ENCODE results near the gene LYRM4. TPM values are rescaled to one million over a fixed set of nuclear protein-coding genes. Genes with fewer than 3 reads are reported as not detected.

LYRM4 gene
- total and polyA plus RNA-seq, 4 donors = 17.9 to 28.7 (median 21.1) TPM

- Histone ChIP-seq H3K27me3 (ENCODE audit: control insufficient read depth in 1 of 2, insufficient read depth in 2 of 2, low read length in 1 of 2) (no peaks in the 10 kb centered on the region), H3K9me3 (ENCODE audit: control insufficient read depth, low read length) (no peaks in the 10 kb centered on the region), H3K27ac (ENCODE audit: low read depth in 1 of 2, low read length in 2 of 2) (no peak overlapping the region), H3K36me3 (ENCODE audit: control insufficient read depth in 1 of 2, insufficient read depth in 2 of 2, low read length in 1 of 2) (no peaks in the 10 kb centered on the region), H3K4me1 (ENCODE audit: control insufficient read depth in 1 of 2, insufficient read depth in 2 of 2, low read length in 2 of 2) (no peaks in the 10 kb centered on the region), H3K4me3 (ENCODE audit: low read length in 2 of 2) (no peak overlapping the region)
- intact Hi-C loops (cut with DNase I) = no loop called here
- no peak for DNase-seq
- no peak for ATAC-seq (ENCODE audit: low FRiP score)
- WGBS, 2 donors = 70 to 73% methylated on average over 10 of the region's 10 CpGs
Observed at GRCh38 chr6:5174756-5175549, 85.8 kb downstream of the LYRM4 start.

- H3K9me3 ChIP-seq (ENCODE audit: control insufficient read depth, low read length) = no peaks in the 10 kb centered on the region
- no peak overlapping the region for H3K27ac ChIP-seq (ENCODE audit: low read depth in 1 of 2, low read length in 2 of 2)
- no peak for DNase-seq
- no peak for ATAC-seq (ENCODE audit: low FRiP score)
- no peaks in the 10 kb centered on the region for H3K36me3 ChIP-seq (ENCODE audit: control insufficient read depth in 1 of 2, insufficient read depth in 2 of 2, low read length in 1 of 2)
- no peaks in the 10 kb centered on the region for H3K27me3 ChIP-seq (ENCODE audit: control insufficient read depth in 1 of 2, insufficient read depth in 2 of 2, low read length in 1 of 2)
- intact Hi-C loops (cut with DNase I) = no loop called here
- H3K4me3 ChIP-seq (ENCODE audit: low read length in 2 of 2) = no peak overlapping the region
- H3K4me1 ChIP-seq (ENCODE audit: control insufficient read depth in 1 of 2, insufficient read depth in 2 of 2, low read length in 2 of 2) = no peaks in the 10 kb centered on the region
- WGBS, 2 donors = 72 to 75% methylated on average over 6 of the region's 6 CpGs
Observed at GRCh38 chr6:5174244-5174643, 86.5 kb downstream of the LYRM4 start.

DNA sequence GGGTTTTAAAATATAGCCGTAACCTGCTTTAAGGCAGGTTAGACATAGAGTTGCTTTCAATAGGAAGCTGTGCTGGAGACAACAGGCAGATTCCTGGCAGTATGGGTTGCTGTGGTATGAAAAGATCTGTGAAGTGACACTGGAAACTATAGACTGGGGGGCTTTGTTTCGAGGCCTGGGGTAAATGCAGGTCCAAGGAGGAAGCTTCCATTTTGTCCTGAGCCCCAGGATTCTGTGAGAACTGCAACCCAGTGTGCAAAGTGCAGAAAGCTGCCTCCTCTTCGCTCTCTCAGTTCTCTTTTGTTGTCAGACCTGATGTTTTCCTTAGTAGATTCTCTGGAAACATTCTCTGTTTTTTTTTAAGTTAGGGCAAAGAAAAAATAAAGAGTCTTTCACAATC lies 86.9 kb downstream of the LYRM4 start:
- Histone ChIP-seq H3K4me1 (ENCODE audit: control insufficient read depth in 1 of 2, insufficient read depth in 2 of 2, low read length in 2 of 2) (no peaks in the 10 kb centered on the region), H3K27ac (ENCODE audit: low read depth in 1 of 2, low read length in 2 of 2) (no peak overlapping the region), H3K9me3 (ENCODE audit: control insufficient read depth, low read length) (no peaks in the 10 kb centered on the region), H3K4me3 (ENCODE audit: low read length in 2 of 2) (no peak overlapping the region), H3K27me3 (ENCODE audit: control insufficient read depth in 1 of 2, insufficient read depth in 2 of 2, low read length in 1 of 2) (no peaks in the 10 kb centered on the region), H3K36me3 (ENCODE audit: control insufficient read depth in 1 of 2, insufficient read depth in 2 of 2, low read length in 1 of 2) (no peaks in the 10 kb centered on the region)
- ATAC-seq (ENCODE audit: low FRiP score) (no peak), DNase-seq (no peak)
- 95 to 99% methylated on average over 3 of the region's 3 CpGs for WGBS, 2 donors
- intact Hi-C loops (cut with DNase I) = no loop called here

DNA sequence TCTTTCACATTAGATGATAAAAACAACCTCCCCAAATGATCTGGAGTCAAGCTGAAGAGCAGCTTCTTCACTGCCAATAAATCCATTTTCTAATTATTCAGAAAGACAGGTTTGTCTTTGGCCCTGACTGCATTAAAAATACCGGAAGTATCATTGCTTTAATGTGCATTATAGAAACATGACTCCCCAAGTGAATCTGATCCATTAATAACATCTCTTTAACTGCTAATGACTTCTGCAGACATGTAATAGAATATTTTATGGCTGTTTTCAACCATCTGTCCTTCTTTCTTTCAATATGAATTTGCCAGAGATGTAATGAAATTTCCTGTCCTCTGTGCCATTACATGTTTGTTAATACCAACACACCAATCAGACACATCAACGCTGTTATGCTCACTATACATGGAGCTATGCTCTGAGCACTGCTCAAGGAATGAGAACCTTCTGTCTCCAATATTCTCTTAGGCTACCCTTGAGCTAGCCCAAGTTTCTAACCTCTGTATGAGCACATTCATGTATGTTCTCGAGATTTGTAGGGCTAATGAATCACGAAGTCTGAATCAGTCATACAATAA lies 87.8 kb downstream of the LYRM4 start:
- no peak for ATAC-seq (ENCODE audit: low FRiP score)
- Histone ChIP-seq H3K9me3 (ENCODE audit: control insufficient read depth, low read length) (no peaks in the 10 kb centered on the region), H3K27me3 (ENCODE audit: control insufficient read depth in 1 of 2, insufficient read depth in 2 of 2, low read length in 1 of 2) (no peaks in the 10 kb centered on the region), H3K4me1 (ENCODE audit: control insufficient read depth in 1 of 2, insufficient read depth in 2 of 2, low read length in 2 of 2) (no peaks in the 10 kb centered on the region), H3K27ac (ENCODE audit: low read depth in 1 of 2, low read length in 2 of 2) (no peak overlapping the region), H3K4me3 (ENCODE audit: low read length in 2 of 2) (no peak overlapping the region), H3K36me3 (ENCODE audit: control insufficient read depth in 1 of 2, insufficient read depth in 2 of 2, low read length in 1 of 2) (no peaks in the 10 kb centered on the region)
- 85 to 91% methylated on average over 4 of the region's 4 CpGs for WGBS, 2 donors
- no peak for DNase-seq
- intact Hi-C loops (cut with DNase I) = no loop called here

DNA sequence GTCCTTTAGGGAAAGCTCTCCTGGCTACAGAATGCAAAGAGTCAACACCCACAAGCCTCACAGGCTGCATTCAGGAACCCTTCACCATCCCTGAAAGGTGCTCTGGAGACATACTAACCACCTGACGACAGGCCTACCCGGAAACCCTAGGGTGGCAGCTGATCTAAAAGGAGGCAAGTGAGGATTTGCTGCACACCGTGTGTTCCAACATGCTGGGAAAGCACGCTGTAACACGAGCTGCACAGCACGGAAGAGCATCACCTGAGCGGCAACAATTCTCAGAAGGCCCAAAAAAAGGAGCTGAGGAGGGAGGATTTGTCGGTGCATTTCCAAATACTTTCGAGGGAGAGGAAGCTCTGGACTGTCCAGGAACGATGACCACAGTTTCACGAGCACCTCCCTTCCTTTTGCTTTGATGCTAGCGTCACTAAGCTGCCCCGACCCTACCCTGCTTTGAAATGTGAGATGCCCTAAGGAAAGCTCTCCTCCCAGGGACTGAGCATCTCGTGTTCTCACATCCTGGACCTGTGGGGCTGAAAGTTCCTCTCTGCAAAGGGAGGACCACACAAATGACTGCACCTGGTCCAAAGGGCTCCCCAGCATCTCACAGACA lies 88.6 kb downstream of the LYRM4 start:
- DNase-seq = no peak
- intact Hi-C loops (cut with DNase I) = no loop called here
- no peak overlapping the region for H3K4me3 ChIP-seq (ENCODE audit: low read length in 2 of 2)
- no peaks in the 10 kb centered on the region for H3K4me1 ChIP-seq (ENCODE audit: control insufficient read depth in 1 of 2, insufficient read depth in 2 of 2, low read length in 2 of 2)
- ATAC-seq (ENCODE audit: low FRiP score) = no peak
- 74 to 82% methylated on average over 14 of the region's 14 CpGs for WGBS, 2 donors
- no peak overlapping the region for H3K27ac ChIP-seq (ENCODE audit: low read depth in 1 of 2, low read length in 2 of 2)
- no peaks in the 10 kb centered on the region for H3K36me3 ChIP-seq (ENCODE audit: control insufficient read depth in 1 of 2, insufficient read depth in 2 of 2, low read length in 1 of 2)
- H3K27me3 ChIP-seq (ENCODE audit: control insufficient read depth in 1 of 2, insufficient read depth in 2 of 2, low read length in 1 of 2) = no peaks in the 10 kb centered on the region
- H3K9me3 ChIP-seq (ENCODE audit: control insufficient read depth, low read length) = no peaks in the 10 kb centered on the region

DNA sequence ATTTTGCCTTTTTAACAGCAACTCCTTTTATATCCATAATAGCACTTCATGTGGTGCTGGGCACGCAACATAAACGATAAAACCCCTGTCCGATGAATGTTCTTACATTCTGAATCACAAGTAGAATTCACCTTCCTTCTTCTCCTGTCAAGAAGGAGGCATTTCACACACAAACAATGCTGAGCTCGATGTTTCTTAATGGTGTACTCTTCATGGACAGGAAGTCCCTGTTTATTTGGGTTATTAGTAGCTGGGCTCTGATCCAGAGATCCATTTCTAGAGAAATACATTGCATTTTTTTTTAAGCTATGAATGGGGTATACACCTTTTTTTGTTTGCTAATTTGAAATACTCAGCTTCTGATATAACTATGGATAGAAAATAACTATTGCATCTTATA lies 93.2 kb downstream of the LYRM4 start:
- intact Hi-C loops (cut with DNase I) = no loop called here
- 77 to 82% methylated on average over 4 of the region's 4 CpGs for WGBS, 2 donors
- Histone ChIP-seq H3K27ac (ENCODE audit: low read depth in 1 of 2, low read length in 2 of 2) (no peak overlapping the region), H3K27me3 (ENCODE audit: control insufficient read depth in 1 of 2, insufficient read depth in 2 of 2, low read length in 1 of 2) (no peaks in the 10 kb centered on the region), H3K36me3 (ENCODE audit: control insufficient read depth in 1 of 2, insufficient read depth in 2 of 2, low read length in 1 of 2) (no peaks in the 10 kb centered on the region), H3K9me3 (ENCODE audit: control insufficient read depth, low read length) (no peaks in the 10 kb centered on the region), H3K4me3 (ENCODE audit: low read length in 2 of 2) (no peak overlapping the region), H3K4me1 (ENCODE audit: control insufficient read depth in 1 of 2, insufficient read depth in 2 of 2, low read length in 2 of 2) (peaks cover 0 to 3% of the 10 kb centered on the region in 2 donors)
- DNase-seq = no peak
- no peak for ATAC-seq (ENCODE audit: low FRiP score)

DNA sequence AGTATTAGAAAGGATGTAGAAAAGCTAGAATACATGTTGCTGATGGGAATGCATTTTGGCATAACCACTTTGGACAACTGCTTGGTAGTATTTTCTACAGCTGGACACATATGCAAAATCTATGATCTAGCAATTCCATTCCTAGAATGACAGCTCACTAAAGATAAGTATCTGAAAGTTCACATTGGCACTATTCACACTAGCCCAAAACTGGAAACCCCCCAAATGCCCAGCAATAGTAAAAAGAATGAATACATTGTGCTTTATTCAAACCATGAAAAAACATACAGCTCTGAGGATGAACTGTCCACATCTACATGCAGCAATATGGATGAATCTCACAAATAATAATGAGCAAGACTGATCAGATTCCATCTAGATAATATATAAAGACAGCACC lies 96.7 kb downstream of the LYRM4 start:
- Histone ChIP-seq H3K4me1 (ENCODE audit: control insufficient read depth in 1 of 2, insufficient read depth in 2 of 2, low read length in 2 of 2) (peaks cover 0 to 3% of the 10 kb centered on the region in 2 donors), H3K27ac (ENCODE audit: low read depth in 1 of 2, low read length in 2 of 2) (no peak overlapping the region), H3K36me3 (ENCODE audit: control insufficient read depth in 1 of 2, insufficient read depth in 2 of 2, low read length in 1 of 2) (no peaks in the 10 kb centered on the region), H3K4me3 (ENCODE audit: low read length in 2 of 2) (no peak overlapping the region), H3K27me3 (ENCODE audit: control insufficient read depth in 1 of 2, insufficient read depth in 2 of 2, low read length in 1 of 2) (no peaks in the 10 kb centered on the region), H3K9me3 (ENCODE audit: control insufficient read depth, low read length) (no peaks in the 10 kb centered on the region)
- DNase-seq = no peak
- no peak for ATAC-seq (ENCODE audit: low FRiP score)
- intact Hi-C loops (cut with DNase I) = no loop called here

- intact Hi-C loops (cut with DNase I) = no loop called here
- DNase-seq (no peak), ATAC-seq (ENCODE audit: low FRiP score) (no peak)
- Histone ChIP-seq H3K4me1 (ENCODE audit: control insufficient read depth in 1 of 2, insufficient read depth in 2 of 2, low read length in 2 of 2) (peaks cover 0 to 3% of the 10 kb centered on the region in 2 donors), H3K4me3 (ENCODE audit: low read length in 2 of 2) (no peak overlapping the region), H3K27ac (ENCODE audit: low read depth in 1 of 2, low read length in 2 of 2) (no peak overlapping the region), H3K36me3 (ENCODE audit: control insufficient read depth in 1 of 2, insufficient read depth in 2 of 2, low read length in 1 of 2) (no peaks in the 10 kb centered on the region), H3K27me3 (ENCODE audit: control insufficient read depth in 1 of 2, insufficient read depth in 2 of 2, low read length in 1 of 2) (no peaks in the 10 kb centered on the region), H3K9me3 (ENCODE audit: control insufficient read depth, low read length) (no peaks in the 10 kb centered on the region)
- 37% methylated on average over 6 of the region's 6 CpGs for WGBS, 2 donors
Observed at GRCh38 chr6:5163247-5163646, 97.5 kb downstream of the LYRM4 start.

DNA sequence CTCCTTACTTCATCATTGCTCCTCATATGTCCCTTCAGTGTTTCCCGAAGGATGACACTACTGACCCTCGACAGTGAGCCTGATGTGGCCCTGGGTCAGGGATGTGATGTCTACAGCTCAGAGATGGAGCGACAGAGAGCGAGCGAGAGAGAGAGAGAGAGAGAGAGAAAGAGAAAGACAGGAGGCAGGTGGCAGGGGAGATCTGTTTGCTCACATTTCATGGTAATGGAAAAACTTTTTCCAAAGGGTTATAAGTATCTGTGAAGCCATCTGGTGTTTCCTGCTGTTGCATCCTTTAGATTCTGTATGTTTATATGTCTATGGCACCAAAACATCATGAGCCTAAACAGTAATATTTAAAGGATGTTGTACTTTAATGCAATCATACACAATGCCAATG lies 98.4 kb downstream of the LYRM4 start:
- WGBS, 2 donors = 83 to 98% methylated on average over 5 of the region's 5 CpGs
- ATAC-seq (ENCODE audit: low FRiP score) (no peak), DNase-seq (no peak)
- intact Hi-C loops (cut with DNase I) = no loop called here
- Histone ChIP-seq H3K36me3 (ENCODE audit: control insufficient read depth in 1 of 2, insufficient read depth in 2 of 2, low read length in 1 of 2) (no peaks in the 10 kb centered on the region), H3K27ac (ENCODE audit: low read depth in 1 of 2, low read length in 2 of 2) (no peak overlapping the region), H3K4me3 (ENCODE audit: low read length in 2 of 2) (no peak overlapping the region), H3K9me3 (ENCODE audit: control insufficient read depth, low read length) (no peaks in the 10 kb centered on the region), H3K27me3 (ENCODE audit: control insufficient read depth in 1 of 2, insufficient read depth in 2 of 2, low read length in 1 of 2) (no peaks in the 10 kb centered on the region), H3K4me1 (ENCODE audit: control insufficient read depth in 1 of 2, insufficient read depth in 2 of 2, low read length in 2 of 2) (peaks cover 0 to 3% of the 10 kb centered on the region in 2 donors)
